Esophagus (tissue), 2 donors: ENCODE results near the gene P2RX5. TPM values are rescaled to one million over a fixed set of nuclear protein-coding genes. Genes with fewer than 3 reads are reported as not detected.

ENCODE experiments used
- H3K27ac ChIP-seq, 2 donors: one replicate each; pipeline ENCODE4 v1.5.1; 2013; ENCODE audit warnings: low read depth in 2 of 2, mild to moderate bottlenecking in 2 of 2, inconsistent platforms in 1 of 2, low read length in 1 of 2, moderate library complexity in 1 of 2
- H3K27me3 ChIP-seq, 2 donors: one replicate each; pipeline ENCODE4 v1.6.1; 2013; ENCODE audit warnings: low read length in 2 of 2, control low read depth in 1 of 2, mild to moderate bottlenecking in 1 of 2; ENCODE audit not compliant: insufficient read depth in 2 of 2, control insufficient read depth in 1 of 2
- H3K36me3 ChIP-seq, 2 donors: one replicate each; pipeline ENCODE4 v1.6.1; 2013; ENCODE audit warnings: low read length in 1 of 2; ENCODE audit not compliant: control insufficient read depth in 2 of 2, insufficient read depth in 2 of 2
- H3K4me1 ChIP-seq, 2 donors: one replicate each; pipeline ENCODE4 v1.6.1; 2013; ENCODE audit warnings: low read length in 1 of 2; ENCODE audit not compliant: control insufficient read depth in 2 of 2, insufficient read depth in 2 of 2
- H3K4me3 ChIP-seq, 2 donors: one replicate each; pipeline ENCODE4 v1.5.1; 2013; ENCODE audit warnings: low read length in 2 of 2, mild to moderate bottlenecking in 2 of 2, low read depth in 1 of 2, moderate library complexity in 1 of 2
- H3K9me3 ChIP-seq, 2 donors: one replicate each; pipeline ENCODE4 v1.6.1; 2013; ENCODE audit warnings: mild to moderate bottlenecking in 2 of 2, low read depth in 1 of 2, low read length in 1 of 2, moderate library complexity in 1 of 2; ENCODE audit not compliant: control insufficient read depth in 2 of 2, insufficient read depth in 1 of 2
- WGBS, 2 donors: extraction: QIAGEN DNeasy Blood & Tissue Kit; methylation state at CpG; one replicate each; pipeline ENCODE4 v1.1.7; 2013; 5-methylcytosine and 5-hydroxymethylcytosine counted together
- polyA plus RNA-seq, 2 donors: library from polyadenylated mRNA; stranded (reverse); fragments of 200-250 nt; gene quantifications; one replicate each; pipeline ENCODE4 v1.2.3, GENCODE V29; 2013
- donor health status: healthy with polysubstance abuse.
- donor health status: Bipolar disorder and iron deficiency.

The P2RX5 gene
- polyA plus RNA-seq, 2 donors, result 0.36 to 1.8 TPM

GRCh38 chr17:3663102-3664011 is 32.6 kb downstream of the P2RX5 start:
- H3K36me3 ChIP-seq, result peaks cover 19 to 28% of the 10 kb centered on the region in 2 donors

GRCh38 chr17:3660311-3660891 is 35.6 kb downstream of the P2RX5 start:
- Histone ChIP-seq H3K4me1 (peaks cover 10 to 28% of the 10 kb centered on the region in 2 donors), H3K36me3 (peaks cover 19 to 28% of the 10 kb centered on the region in 2 donors), H3K27ac (peak overlapping the region; percentile 74 to 87), H3K4me3 (no peak overlapping the region), H3K27me3 (no peaks in the 10 kb centered on the region), H3K9me3 (no peaks in the 10 kb centered on the region)
- 69 to 80% methylated on average over 23 of the region's 23 CpGs for WGBS, 2 donors

More at GRCh38 chr17:3663102-3664011, 32.6 kb downstream of the P2RX5 start:
- Histone ChIP-seq H3K4me3 (no peak overlapping the region), H3K27ac (no peak overlapping the region), H3K9me3 (no peaks in the 10 kb centered on the region), H3K4me1 (peaks cover 12 to 26% of the 10 kb centered on the region in 2 donors), H3K27me3 (no peaks in the 10 kb centered on the region)
- WGBS, 2 donors, result 88 to 89% methylated on average over 32 to 33 of the region's 33 CpGs

- 27 to 61% methylated on average over 21 to 22 of the region's 22 CpGs for WGBS, 2 donors
- H3K27ac ChIP-seq, result peak overlapping the region; percentile 74 to 87
- peaks cover 19 to 25% of the 10 kb centered on the region in 2 donors for H3K36me3 ChIP-seq
- H3K9me3 ChIP-seq, result no peaks in the 10 kb centered on the region
- H3K4me3 ChIP-seq, result no peak overlapping the region
- peaks cover 10 to 28% of the 10 kb centered on the region in 2 donors for H3K4me1 ChIP-seq
- no peaks in the 10 kb centered on the region for H3K27me3 ChIP-seq
Observed at GRCh38 chr17:3659541-3660111, 36.3 kb downstream of the P2RX5 start.

- Histone ChIP-seq H3K27ac (peak overlapping the region; percentile 74 to 87), H3K27me3 (no peaks in the 10 kb centered on the region), H3K9me3 (no peaks in the 10 kb centered on the region), H3K4me3 (no peak overlapping the region), H3K36me3 (peaks cover 15 to 17% of the 10 kb centered on the region in 2 donors), H3K4me1 (peaks cover 10 to 28% of the 10 kb centered on the region in 2 donors)
- 57 to 61% methylated on average over 22 of the region's 22 CpGs for WGBS, 2 donors
Observed at GRCh38 chr17:3658784-3659449, 37.0 kb downstream of the P2RX5 start.

- Histone ChIP-seq H3K36me3 (peaks cover 8 to 10% of the 10 kb centered on the region in 2 donors), H3K27ac (peak overlapping the region in 1 of 2 donors; percentile 10), H3K4me1 (peaks cover 10 to 28% of the 10 kb centered on the region in 2 donors), H3K27me3 (no peaks in the 10 kb centered on the region), H3K4me3 (no peak overlapping the region), H3K9me3 (no peaks in the 10 kb centered on the region)
- 73 to 80% methylated on average over 42 of the region's 42 CpGs for WGBS, 2 donors
Observed at GRCh38 chr17:3657874-3658783, 37.8 kb downstream of the P2RX5 start.

GRCh38 chr17:3657588-3657869 is 38.4 kb downstream of the P2RX5 start:
- Histone ChIP-seq H3K27me3 (no peaks in the 10 kb centered on the region), H3K4me1 (peaks cover 10 to 28% of the 10 kb centered on the region in 2 donors), H3K9me3 (no peaks in the 10 kb centered on the region), H3K4me3 (no peak overlapping the region), H3K36me3 (peaks cover 3 to 7% of the 10 kb centered on the region in 2 donors), H3K27ac (no peak overlapping the region)
- WGBS, 2 donors, result 62 to 66% methylated on average over 7 of the region's 7 CpGs

GRCh38 chr17:3656755-3657587 is 39.0 kb downstream of the P2RX5 start:
- Histone ChIP-seq H3K9me3 (no peaks in the 10 kb centered on the region), H3K27me3 (no peaks in the 10 kb centered on the region), H3K27ac (no peak overlapping the region), H3K36me3 (peaks cover 0 to 3% of the 10 kb centered on the region in 2 donors), H3K4me1 (peaks cover 10 to 28% of the 10 kb centered on the region in 2 donors), H3K4me3 (no peak overlapping the region)
- WGBS, 2 donors, result 76% methylated on average over 12 to 16 of the region's 16 CpGs

GRCh38 chr17:3656353-3656752 is 39.6 kb downstream of the P2RX5 start:
- H3K36me3 ChIP-seq, result no peaks in the 10 kb centered on the region
- WGBS, 2 donors, result 85 to 87% methylated on average over 15 to 16 of the region's 16 CpGs

More at GRCh38 chr17:3656353-3656752, 39.6 kb downstream of the P2RX5 start:
- Histone ChIP-seq H3K4me1 (peaks cover 10 to 28% of the 10 kb centered on the region in 2 donors), H3K27me3 (no peaks in the 10 kb centered on the region), H3K27ac (no peak overlapping the region), H3K4me3 (no peak overlapping the region), H3K9me3 (no peaks in the 10 kb centered on the region)
